Right ventricle myocardium inferior (tissue), 1 donor: ENCODE measurements around the gene BTBD2. TPM values are rescaled to one million over a fixed set of nuclear protein-coding genes. Genes with fewer than 3 reads are reported as not detected.

Source experiments
- ATAC-seq: fragments of 200-7000 bp; cut with Tn5 transposase; one replicate; pipeline ENCODE4 v1.9.1; 2020; ENCODE audit warnings: mild to moderate bottlenecking, moderate library complexity
- DNase-seq: peaks from one replicate; pipeline ENCODE4 v3.0.0; 2021; ENCODE audit errors: missing footprints
- intact Hi-C: fragments of 100-400 bp; cut with DNase I; formaldehyde crosslinking; loops from one replicate; pipeline ENCODE4 v1.11.0; 2022
- total RNA-seq: library from RNA; stranded (reverse); fragmentation: NEBNext Ultra II Directional; extraction: Animal tissue kit (Norgen Biotek cat#: 25700); gene quantifications from one replicate; pipeline ENCODE4 v1.2.1, GENCODE V29; 2021
- donor health status: DM: no; HTN: yes; CAD: no; lungs with severe emphysema.

The BTBD2 gene
- total RNA-seq, 1 donor from 2014 or later = 48.7 TPM

DNA sequence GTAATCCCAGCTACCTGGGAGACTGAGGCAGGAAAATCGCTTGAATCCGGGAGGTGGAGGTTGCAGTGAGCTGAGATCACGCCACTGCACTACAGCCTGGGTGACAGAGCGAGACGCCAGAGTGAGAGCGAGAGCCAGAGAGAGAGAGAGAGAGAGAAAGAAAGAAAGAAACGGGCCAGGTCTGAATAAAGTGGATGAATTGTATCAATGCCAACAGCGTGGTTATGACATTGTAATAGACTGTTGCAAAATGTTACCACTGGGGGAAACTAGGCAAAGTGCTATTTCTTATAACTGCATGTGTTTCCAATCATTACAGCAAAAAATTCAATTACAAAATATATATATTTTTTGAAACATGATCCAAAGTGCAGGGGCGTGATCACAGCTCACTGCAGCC is 11.8 kb upstream of the BTBD2 start:
- DNase-seq = no peak

DNA sequence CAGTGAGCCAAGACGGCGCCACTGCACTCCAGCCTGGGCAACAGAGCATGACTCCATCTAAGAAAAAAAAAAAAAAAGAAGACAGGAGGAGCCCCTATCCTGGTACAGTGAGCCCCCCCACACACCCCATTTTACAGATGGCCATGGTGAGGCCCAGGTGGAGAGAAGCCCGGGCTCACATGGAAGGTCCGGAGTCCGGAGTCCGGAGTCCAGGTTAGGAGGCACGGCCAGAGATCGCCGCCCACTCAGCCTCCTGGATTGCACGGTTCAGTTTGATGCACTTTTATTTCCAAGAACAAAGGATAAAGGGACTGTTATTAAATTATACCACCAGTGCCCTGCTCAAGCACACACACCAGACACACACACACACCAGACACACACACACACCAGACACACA is 11.3 kb upstream of the BTBD2 start:
- intact Hi-C loops = no loop called here
- no peak for DNase-seq
- ATAC-seq = no peak

More for the DNA sequence above, 11.8 kb upstream of the BTBD2 start:
- ATAC-seq = peak; percentile 25
- intact Hi-C loops = no loop called here

DNA sequence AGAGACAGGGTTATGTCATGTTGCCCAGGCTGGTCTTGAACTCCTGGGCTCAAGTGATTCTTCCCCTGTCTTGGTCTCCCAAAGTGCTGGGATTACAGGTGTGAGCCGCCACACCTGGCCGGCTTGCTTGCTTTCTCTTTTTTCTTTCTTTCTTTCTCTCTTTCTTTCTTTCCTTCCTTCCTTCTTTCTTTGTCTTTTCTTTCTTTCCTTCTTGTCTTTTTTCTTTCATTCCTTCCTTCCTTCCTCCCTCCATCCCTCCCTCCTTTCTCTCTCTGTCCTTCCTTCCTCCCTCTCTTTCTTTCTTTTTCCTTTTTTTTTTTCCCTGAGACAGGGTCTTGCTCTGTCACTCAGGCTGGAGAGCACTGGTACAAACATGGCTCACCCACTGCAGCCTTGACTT is 6.8 kb upstream of the BTBD2 start:
- DNase-seq = no peak
- intact Hi-C loops = no loop called here
- ATAC-seq = no peak

DNA sequence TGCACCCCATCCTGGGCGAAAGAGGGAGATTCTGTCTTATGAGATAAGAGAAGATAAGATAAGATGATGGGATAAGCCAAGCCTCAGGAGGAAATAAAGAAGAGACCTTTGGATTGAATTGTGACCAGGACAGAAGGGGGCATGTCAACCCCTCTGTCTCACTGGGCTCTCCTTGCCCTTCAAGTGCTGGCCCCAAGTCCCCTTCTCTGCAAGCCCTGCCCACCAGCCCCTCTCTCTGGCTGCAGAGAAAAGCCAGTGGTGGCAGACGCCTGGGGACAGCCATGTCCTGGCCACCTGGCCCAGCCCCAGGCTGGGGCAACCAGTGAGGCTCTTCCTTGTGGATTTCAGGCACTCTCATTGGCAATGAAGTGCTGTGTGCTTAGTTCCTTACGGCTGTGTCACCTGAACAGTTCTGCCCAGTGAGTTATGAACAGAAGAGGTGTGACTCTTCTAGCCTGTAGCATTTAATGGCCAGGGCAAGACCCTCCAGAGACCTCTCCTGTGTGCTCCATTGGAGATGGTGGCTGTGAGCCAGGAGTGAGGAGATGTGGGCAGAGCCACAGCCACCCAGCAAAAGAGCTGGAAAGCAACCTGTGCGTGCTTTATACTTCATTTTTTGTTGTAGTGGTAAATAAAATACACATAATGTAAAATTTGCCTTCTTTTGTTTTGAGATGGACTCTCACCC is 6.1 kb upstream of the BTBD2 start:
- ATAC-seq (no peak), DNase-seq (no peak)
- intact Hi-C loops = no loop called here

DNA sequence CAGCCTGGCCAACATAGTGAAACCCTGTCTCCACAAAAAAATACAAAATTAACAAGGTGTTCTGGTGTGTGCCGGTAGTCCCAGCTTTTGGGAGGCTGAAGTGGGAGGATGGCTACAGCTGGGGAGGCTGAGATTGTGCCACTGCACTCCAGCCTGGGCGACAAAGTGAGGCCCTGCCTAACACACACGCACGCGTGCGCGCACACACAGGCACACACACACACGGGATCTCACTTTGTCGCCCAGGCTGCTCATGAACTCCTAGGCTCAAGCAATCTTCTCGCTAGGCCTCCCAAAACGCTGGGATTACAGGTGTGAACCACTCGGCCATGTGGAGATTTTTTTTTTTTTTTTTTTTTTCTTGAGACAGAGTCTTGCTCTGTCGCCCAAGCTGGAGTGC is 3.2 kb upstream of the BTBD2 start:
- ATAC-seq (no peak), DNase-seq (no peak)
- intact Hi-C loops = loop anchor here (1.0 kb wide), 1 partner anchor 51 kb away; no protein-coding TSS in a partner anchor

DNA sequence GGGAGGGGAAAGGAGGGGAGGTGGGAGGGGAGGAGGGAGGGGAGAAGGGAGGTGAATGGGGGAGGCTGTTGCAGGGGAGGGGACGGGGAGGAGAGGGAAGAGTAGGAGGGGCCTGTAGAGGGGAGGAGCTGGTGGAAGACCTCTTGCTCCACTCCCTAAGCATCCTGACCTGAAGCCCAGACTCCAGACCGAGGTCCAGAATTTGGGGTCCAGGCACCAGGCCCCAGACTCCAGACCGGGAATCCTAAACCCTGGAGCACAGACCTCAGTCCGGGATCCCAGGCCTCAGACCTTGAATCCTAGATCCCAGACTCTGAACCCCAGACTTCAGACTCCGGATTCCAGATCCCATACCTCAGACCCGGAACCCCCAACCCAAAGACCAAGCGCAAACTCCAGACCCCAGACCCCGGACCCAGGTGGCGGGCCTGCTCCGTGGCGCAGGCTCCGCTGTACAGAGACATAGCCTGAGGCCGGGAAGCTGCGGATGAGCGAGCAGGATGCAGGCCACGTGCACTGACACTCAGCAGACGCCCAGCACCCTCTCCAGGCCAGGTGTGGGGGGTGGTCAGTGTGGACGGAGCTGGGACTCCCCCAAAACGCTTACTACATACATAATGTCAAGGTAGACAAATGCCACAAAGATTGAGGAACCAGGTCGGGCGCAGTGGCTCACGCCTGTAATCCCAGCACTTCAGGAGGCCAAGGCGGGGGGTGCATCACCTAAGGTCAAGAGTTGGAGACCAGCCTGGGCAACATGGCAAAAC is 710 bp upstream of the BTBD2 start:
- intact Hi-C loops = no loop called here
- ATAC-seq (peak; percentile 87), DNase-seq (peak; percentile 79)

DNA sequence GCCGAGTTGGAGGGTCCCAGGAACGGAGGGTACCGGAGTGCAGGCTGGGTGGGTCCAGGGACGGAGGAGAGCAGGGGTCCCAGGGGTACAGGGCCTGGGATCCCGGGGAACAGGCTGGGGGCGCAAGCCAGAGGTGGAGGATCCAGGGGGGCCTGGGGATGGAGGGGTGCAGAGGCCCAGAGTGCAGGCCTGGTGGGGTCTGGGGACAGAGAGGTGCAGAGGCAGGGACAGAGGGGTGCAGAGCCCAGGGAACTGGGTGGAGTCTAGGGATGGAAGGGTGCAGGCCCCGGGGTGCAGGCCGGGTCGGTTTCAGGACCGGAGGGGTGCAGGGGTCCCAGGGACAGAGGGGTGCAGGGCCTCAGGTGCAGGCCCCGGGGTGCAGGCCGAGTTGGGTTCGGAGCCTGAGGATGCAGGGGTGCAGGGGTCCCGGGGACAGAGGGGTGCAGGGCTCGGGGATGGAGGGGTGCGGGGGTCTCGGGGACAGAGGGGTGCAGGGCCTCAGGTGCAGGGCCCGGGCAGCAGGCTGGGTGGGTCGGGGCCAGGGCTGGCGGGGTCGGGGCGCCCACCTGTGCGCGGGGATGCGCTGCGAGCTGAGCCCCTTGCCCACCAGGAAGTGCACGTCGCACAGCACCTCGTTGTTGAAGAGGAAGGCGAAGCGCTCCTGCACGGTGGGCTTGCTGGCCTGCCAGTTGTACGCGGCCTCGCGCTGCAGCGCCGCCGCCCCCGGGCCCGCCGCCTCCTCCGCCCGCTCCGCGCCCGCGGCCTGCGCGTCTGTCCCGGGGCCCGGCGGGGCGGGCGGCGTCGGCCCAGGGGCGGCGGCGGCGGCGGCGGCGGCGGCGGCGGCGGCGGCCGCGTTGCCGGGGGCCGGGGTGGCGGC is 545 bp downstream of the BTBD2 start:
- ATAC-seq (peak; percentile 13), DNase-seq (no peak)
- intact Hi-C loops = no loop called here

DNA sequence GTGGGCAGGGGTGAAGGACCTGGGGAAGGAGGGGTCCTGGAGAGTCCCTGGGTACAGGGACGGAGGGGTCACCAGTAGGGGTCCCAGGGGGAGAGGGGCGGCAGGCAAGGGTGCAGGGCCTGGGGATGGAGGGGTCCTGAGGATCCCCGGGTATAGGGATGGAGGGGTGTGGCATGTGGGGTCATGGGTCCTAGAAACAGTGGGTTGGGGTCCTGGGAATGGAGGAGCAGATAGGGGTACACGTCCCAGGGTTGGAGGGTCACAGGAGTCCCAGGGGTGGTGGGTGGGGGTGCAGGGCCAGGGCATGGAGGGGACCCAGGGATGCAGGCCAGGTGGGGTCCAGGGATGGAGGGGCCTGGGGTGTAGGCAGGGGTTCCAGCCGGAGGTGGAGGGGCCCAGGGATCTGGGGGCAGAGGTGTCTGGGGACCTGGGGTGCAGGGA is 1.4 kb downstream of the BTBD2 start:
- peak; percentile 5 for ATAC-seq
- intact Hi-C loops = no loop called here
- DNase-seq = no peak

DNA sequence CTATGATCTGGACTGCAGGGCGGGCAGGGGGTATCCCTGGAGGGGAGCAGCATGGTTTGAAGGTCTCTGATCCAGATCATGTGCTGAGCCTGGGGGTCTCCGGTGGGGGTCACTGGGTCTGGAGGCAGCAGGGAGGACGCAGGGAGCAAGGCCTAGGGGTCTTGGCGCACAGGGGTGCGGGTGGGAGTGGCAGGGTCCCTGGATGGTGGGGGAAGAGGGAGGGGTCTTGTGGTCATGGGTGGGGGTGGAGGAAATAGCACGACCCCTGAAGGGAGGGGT is 1.9 kb downstream of the BTBD2 start:
- intact Hi-C loops = no loop called here
- no peak for ATAC-seq
- DNase-seq = no peak

DNA sequence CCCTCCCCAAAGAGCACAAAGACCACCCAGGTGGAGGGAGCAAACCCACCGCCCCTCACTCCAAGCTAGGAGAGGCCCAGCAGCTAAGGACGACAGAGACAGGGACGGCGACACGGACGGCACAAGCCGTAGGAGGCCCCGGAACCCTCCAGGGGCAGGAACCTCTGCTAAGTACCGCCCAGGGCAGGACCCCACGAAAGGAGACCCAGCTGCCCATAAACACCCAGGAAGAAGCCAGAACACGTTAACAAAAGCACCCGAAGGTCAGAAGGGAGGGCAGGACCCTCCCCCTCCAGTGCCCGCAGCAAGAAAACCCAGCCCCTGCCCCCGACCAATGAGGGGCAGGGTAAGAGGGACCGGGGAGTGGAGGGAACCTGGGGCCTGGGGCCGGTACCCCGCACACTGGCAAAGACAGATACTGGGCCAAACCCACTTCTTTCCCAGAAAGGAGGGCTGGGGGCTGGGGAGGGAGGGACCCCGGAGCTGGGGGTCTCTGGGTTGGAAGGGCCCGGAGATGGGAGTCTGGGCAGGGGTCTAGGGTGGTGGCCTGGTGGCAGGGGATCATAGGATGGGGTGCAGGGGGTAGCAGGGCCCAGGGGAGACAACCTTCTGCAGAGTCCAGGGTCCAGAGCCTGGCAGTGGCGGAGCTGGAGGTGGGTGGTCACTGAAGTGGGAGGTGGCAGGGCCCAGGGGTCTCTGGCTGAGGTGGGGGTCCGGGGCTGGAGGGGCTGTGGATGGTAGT is 2.4 kb downstream of the BTBD2 start:
- ATAC-seq = no peak

DNA sequence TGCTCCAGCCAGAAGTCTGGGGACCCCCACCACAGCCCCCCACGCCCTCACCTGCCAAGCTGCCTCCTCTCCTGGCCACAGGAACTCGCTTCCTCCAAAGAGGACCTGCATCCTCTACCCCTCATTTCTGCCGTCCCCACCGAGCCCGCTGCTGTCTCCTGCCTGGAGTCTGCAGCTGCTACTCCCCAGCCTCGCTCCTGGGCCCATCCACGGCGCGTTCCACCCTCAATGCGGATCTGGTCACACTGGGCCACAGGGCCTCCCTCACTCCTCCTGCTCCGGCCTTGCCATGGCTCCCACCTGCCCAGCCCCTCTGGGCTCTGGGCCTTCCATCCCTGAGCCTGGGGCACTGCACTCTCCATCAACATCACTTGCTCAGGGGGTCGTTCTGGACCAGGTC is 4.3 kb downstream of the BTBD2 start:
- no peak for ATAC-seq
- no peak for DNase-seq
- intact Hi-C loops = no loop called here

More for the DNA sequence above, 2.4 kb downstream of the BTBD2 start:
- intact Hi-C loops = no loop called here
- no peak for DNase-seq

DNA sequence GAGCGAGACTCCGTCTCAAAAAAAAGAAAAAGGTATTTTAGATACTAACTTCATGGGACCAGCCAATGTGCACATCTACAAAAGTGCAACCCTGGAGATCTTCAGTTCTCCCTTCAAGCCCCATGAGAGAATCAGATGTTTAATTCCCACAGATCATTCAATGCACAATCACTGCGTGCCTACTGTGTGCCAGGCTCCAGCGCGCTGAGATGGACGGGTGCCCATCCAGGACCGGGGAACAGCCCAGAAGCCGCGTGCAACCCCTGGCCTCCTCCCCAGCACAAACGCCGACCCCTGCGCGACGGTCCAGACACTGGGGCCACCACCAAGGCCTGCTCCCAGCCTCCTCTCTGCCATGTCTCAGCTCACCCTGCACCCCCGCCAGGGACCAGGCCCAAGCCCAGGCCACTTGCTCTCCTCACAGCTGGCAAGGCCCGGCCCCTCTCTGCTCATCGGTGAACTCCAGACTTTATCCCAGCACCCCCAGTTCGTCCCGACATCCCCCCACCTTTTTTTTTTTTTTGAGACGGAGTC is 5.3 kb downstream of the BTBD2 start:
- intact Hi-C loops = no loop called here
- DNase-seq = no peak

DNA sequence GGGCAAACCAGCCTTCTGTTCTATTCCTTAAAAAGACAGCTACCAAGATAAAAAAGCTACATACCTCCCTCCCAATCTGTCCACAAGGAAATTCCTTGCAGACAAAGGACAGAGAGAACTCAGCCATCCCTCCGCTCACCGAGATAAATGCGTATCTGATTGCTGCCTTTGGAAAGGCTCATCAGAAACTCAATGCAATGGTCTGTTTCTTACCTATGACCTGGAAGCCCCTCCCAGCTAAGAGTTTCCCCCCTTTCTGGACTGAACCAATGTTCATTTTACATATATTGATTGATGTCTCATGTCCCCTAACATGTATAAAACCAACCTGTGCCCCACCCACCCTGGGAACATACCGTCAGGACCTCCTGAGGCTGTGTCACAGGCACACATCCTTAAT is 11.6 kb downstream of the BTBD2 start:
- ATAC-seq (no peak), DNase-seq (no peak)
- intact Hi-C loops = no loop called here

More for the DNA sequence above, 5.3 kb downstream of the BTBD2 start:
- ATAC-seq = no peak

DNA sequence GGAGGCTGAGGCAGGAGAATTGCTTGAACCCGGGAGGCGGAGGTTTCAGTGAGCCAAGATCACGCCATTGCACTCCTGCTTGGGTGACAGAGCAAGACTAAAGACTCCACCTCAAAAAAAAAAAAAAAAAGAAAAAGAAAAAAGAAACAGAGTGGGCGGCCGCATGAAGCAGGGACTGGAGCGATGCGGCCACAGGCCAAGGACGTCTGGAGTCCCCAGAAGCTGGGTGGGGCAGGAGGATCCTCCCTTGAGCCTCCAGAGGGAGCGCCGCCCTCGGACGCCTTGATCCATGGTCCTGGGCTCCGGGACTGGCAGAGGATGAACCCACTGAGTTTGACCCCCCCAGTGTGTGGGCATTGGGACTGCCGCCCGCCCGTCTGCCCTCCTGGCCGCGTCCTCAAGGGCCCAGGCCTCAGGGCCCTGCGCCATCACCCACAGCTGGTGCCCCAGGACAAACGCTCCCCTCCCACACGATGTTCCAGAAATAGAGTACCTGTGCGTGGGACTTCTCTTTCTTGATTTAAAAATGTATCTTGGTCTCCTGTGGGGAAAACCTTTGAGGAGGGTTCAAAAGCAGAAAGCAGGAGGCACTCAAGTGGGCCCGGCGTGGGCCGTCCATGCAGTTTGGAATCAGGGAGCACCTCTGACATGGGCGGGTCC is 15.5 kb downstream of the BTBD2 start:
- intact Hi-C loops = no loop called here
- ATAC-seq (no peak), DNase-seq (no peak)

DNA sequence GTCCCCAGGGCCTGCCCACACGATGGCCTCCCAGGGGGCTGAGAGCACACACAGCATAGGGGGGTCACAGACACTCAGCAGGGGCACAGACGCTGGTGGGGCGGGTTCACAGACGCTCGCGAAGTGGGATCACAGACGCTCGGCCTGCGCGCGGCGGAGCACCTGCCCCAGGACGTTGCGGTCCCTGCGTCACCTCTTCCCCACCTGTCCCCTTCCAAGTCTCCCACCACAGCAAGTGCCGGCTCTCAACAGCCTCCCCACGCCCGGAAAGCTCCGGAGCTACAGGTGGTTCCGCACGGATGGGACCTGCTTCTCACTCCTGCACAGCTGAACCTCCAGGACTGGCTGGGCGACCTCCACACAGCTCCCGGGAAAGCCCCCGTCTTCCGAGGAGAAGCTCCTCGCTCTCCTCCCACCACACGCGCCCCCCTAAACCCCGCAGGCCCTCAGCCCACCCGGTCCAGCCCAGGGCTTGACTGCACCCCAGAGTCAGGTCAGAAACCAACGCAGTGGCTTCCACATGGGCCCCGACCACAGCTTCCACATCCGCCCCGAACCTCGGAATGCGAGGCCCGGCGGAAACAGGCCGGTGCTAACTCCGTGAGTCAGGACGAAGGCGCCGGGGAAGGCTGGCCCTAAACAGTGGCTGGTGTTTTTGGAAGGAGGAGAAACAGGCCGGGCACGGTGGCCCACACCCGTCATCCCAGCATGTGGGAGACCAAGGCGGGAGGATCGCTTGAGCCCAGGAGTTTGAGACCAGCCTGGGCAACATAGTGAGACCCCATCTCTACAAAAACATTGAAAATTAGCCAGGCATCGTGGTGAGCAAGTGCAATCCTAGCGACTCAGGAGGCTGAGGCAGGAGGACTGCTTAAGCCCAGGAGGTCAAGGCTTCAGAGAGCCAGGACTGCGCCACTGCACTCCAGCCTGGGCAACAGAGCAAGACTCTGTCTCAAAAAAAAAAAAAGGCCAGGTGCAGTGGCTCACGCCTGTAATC is 16.5 kb downstream of the BTBD2 start:
- ATAC-seq (no peak), DNase-seq (no peak)
- intact Hi-C loops = no loop called here

DNA sequence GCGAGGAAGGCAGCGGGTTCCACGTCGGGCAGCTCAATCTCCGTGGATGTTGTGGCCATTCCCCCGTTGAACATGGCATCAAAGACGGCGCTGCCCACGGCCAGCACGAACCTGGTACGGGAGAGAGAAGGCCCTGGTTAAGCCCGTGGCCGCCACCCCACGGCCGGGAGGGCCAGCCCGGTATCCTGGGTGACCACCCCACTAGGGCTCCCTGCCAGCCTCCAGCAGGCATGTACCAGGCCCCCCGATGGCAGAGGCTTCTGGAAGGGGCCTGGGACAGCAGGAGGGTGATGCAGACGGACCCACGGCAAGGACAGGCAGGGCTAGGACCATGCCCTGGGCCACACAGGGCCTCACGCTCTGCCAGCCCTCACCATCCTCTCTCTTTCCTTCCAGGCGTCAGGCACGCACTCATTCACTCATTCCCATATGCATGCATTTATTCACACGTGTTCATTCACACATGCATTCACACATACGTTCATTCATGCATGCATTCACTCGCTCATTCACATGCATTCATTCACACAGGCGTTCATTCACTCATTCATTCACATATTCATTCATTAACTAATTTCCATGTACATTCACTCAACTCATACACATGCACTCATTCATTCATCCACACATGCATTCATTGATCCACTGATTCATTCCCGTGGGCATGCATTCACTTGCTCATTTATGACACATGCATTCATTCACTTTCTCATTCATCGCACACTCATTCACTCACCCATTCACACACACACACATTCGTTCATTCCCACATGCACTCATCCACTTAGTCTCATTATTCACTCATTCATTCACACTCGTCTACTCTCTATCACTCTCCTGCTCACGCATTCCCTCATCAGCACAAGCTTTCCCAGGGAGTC is 17.9 kb downstream of the BTBD2 start:
- DNase-seq (no peak), ATAC-seq (no peak)
- intact Hi-C loops = no loop called here
